Coronary artery (tissue), 2 donors: Measurements from ENCODE around the gene FAM171A1.

Experiments
- DNase-seq: peaks from one replicate; pipeline ENCODE4 v3.0.0-alpha.2; 2017; ENCODE audit warnings: low spot score
- H3K27ac ChIP-seq, 2 donors: fragments of 200-600 bp; sonication (generic); one replicate each; pipeline ENCODE4 v1.5.1; 2016 to 2019
- H3K4me3 ChIP-seq: fragments of 200-600 bp; sonication (generic); 2 replicates; pipeline ENCODE4 v1.5.1; 2016; ENCODE audit warnings: mild to moderate bottlenecking, moderate library complexity
- CTCF ChIP-seq: fragments of 200-600 bp; sonication (generic); IDR thresholded peaks from one replicate; pipeline ENCODE4 v1.5.1; 2019; ENCODE audit warnings: antibody characterized with exemption

Gene FAM171A1

GRCh38 chr10:15265558-15265957 is 105.5 kb downstream of the FAM171A1 start:
- TF ChIP-seq CTCF = no peak
- no peak overlapping the region for H3K4me3 ChIP-seq
- no peak overlapping the region for H3K27ac ChIP-seq
- DNase-seq = no peak

GRCh38 chr10:15265056-15265455 is 106.0 kb downstream of the FAM171A1 start:
- H3K27ac ChIP-seq = no peak overlapping the region
- H3K4me3 ChIP-seq = no peak overlapping the region
- no peak for TF ChIP-seq CTCF
- DNase-seq = no peak

GRCh38 chr10:15263657-15264323 is 107.3 kb downstream of the FAM171A1 start:
- Histone ChIP-seq H3K27ac (no peak overlapping the region), H3K4me3 (no peak overlapping the region)
- TF ChIP-seq CTCF = no peak
- DNase-seq = no peak

GRCh38 chr10:15262036-15262713 is 108.9 kb downstream of the FAM171A1 start:
- DNase-seq = no peak
- no peak overlapping the region for H3K27ac ChIP-seq
- no peak overlapping the region for H3K4me3 ChIP-seq
- peak; percentile 41 for TF ChIP-seq CTCF

GRCh38 chr10:15259136-15259535 is 112.0 kb downstream of the FAM171A1 start:
- Histone ChIP-seq H3K27ac (no peak overlapping the region), H3K4me3 (no peak overlapping the region)
- no peak for DNase-seq
- TF ChIP-seq CTCF = no peak

- H3K27ac ChIP-seq = no peak overlapping the region
- no peak for TF ChIP-seq CTCF
- no peak for DNase-seq
- H3K4me3 ChIP-seq = no peak overlapping the region
Measured at GRCh38 chr10:15258255-15258654, 112.8 kb downstream of the FAM171A1 start.

GRCh38 chr10:15255961-15256360 is 115.1 kb downstream of the FAM171A1 start:
- TF ChIP-seq CTCF = no peak
- Histone ChIP-seq H3K27ac (no peak overlapping the region), H3K4me3 (no peak overlapping the region)
- no peak for DNase-seq
